GM12878 (cell line): Measurements from ENCODE around the gene PNISR. TPM values are rescaled to one million over a fixed set of nuclear protein-coding genes. Genes with fewer than 3 reads are reported as not detected.
A peak's percentile ranks its signal among the peaks of the same experiment; 100 is the strongest.

Source experiments
- ATF3 ChIP-seq: IDR thresholded peaks from 2 replicates; pipeline ENCODE4 v1.6.1; 2011; ENCODE audit warnings: low read depth, mild to moderate bottlenecking, low read length, moderate library complexity, borderline replicate concordance; ENCODE audit errors: extremely low read depth
- GABPA ChIP-seq: IDR thresholded peaks from 2 replicates; pipeline ENCODE4 v1.6.1; 2014; ENCODE audit warnings: antibody characterized with exemption, low read depth, mild to moderate bottlenecking, inconsistent platforms
- HCFC1 ChIP-seq: fragments of 150-350 bp; IDR thresholded peaks from 2 replicates; pipeline ENCODE4 v1.6.1; 2014; ENCODE audit warnings: low read length
- KLF5 ChIP-seq: fragments of 450-650 bp; IDR thresholded peaks from 2 replicates; pipeline ENCODE4 v1.6.1; 2014; ENCODE audit warnings: mild to moderate bottlenecking; ENCODE audit not compliant: partially characterized antibody
- MEF2B ChIP-seq: fragments of 450-650 bp; IDR thresholded peaks from 2 replicates; pipeline ENCODE4 v1.6.1; 2018; ENCODE audit warnings: mild to moderate bottlenecking, moderate library complexity; ENCODE audit not compliant: partially characterized antibody, poor library complexity, severe bottlenecking
- MTA3 ChIP-seq: IDR thresholded peaks from 2 replicates; pipeline ENCODE4 v1.6.1; 2012; ENCODE audit warnings: low read length, inconsistent platforms, borderline replicate concordance
- NFIC ChIP-seq: IDR thresholded peaks from 2 replicates; pipeline ENCODE4 v1.6.1; 2012; ENCODE audit warnings: low read depth, mild to moderate bottlenecking, inconsistent platforms, low read length, moderate library complexity
- NFYA ChIP-seq: IDR thresholded peaks from 2 replicates; pipeline ENCODE4 v1.6.1; 2011; ENCODE audit warnings: low read depth, mild to moderate bottlenecking, low read length, improper control_type of control experiment, borderline replicate concordance
- PBX3 ChIP-seq: IDR thresholded peaks from 2 replicates; pipeline ENCODE4 v1.6.1; 2011; ENCODE audit warnings: mild to moderate bottlenecking, low read depth, low read length, moderate library complexity; ENCODE audit not compliant: insufficient replicate concordance
- RB1 ChIP-seq: fragments of 450-650 bp; formaldehyde crosslinking; IDR thresholded peaks from 2 replicates; pipeline ENCODE4 v1.6.1; 2017; ENCODE audit warnings: mild to moderate bottlenecking, borderline replicate concordance
- REST ChIP-seq: IDR thresholded peaks from 2 replicates; pipeline ENCODE4 v1.6.1; 2012; ENCODE audit warnings: mild to moderate bottlenecking, low read depth, low read length
- SMC3 ChIP-seq: IDR thresholded peaks from 2 replicates; pipeline ENCODE4 v1.6.1; 2011; ENCODE audit warnings: low read length, improper control_type of control experiment, borderline replicate concordance
- SRF ChIP-seq, 2 experiments: IDR thresholded peaks; 2 replicates each; pipeline ENCODE4 v1.6.1; 2011; ENCODE audit warnings: low read depth in 2 of 2, low read length in 2 of 2, mild to moderate bottlenecking in 1 of 2, moderate library complexity in 1 of 2
- STAT1 ChIP-seq: fragments of 450-650 bp; conservative IDR thresholded peaks from 2 replicates; pipeline ENCODE4 v1.6.1; 2014; ENCODE audit warnings: antibody characterized with exemption, mild to moderate bottlenecking
- TCF7 ChIP-seq: IDR thresholded peaks from 2 replicates; pipeline ENCODE4 v1.6.1; 2014; ENCODE audit warnings: antibody characterized with exemption, borderline replicate concordance
- ZNF274 ChIP-seq: IDR thresholded peaks from one replicate; pipeline ENCODE4 v1.8.0; 2011; ENCODE audit not compliant: insufficient read length, insufficient read depth
- ZNF384 ChIP-seq: IDR thresholded peaks from 2 replicates; pipeline ENCODE4 v1.6.1; 2012; ENCODE audit warnings: low read depth, mild to moderate bottlenecking, low read length, improper control_type of control experiment, borderline replicate concordance
- polyA plus RNA-seq, 11 experiments: library from polyadenylated mRNA; depleted of rRNA in 4 of 11; unstranded in 6 of 11; stranded (reverse) in 5 of 11; fragments of >200 nt; fragmentation: Nextera tagmentation in 4 of 11; fragmentation: Illumina TruSeq in 1 of 11; extraction: Ambion mirVana in 4 of 11; extraction: Trizol in 1 of 11; gene quantifications; 1 replicate in 1 of 11; 2 replicates in 10 of 11; pipeline versions ENCODE4 v1.2.1 to v1.2.3, GENCODE V29; 2011 to 2016; ENCODE audit warnings: inconsistent platforms in 2 of 11, missing spikeins in 2 of 11, low read depth in 1 of 11
- total RNA-seq, 4 experiments: library from RNA; depleted of rRNA in 3 of 4; stranded (reverse); fragments of >200 nt in 3 of 4; fragmentation: Illumina TruSeq in 1 of 4; extraction: Trizol in 1 of 4; gene quantifications; 2 replicates each; pipeline versions ENCODE4 v1.2.1 to v1.2.3, GENCODE V29; 2013 to 2021
- TF ChIP-seq, protein P1 (sequence below): fragments of 450-650 bp; IDR thresholded peaks from 2 replicates; pipeline ENCODE4 v1.6.1; 2017; ENCODE audit warnings: mild to moderate bottlenecking, low read depth, inconsistent platforms; ENCODE audit not compliant: poor library complexity, severe bottlenecking
- TF ChIP-seq, protein P2 (sequence below): fragments of 450-650 bp; IDR thresholded peaks from 2 replicates; pipeline ENCODE4 v1.6.1; 2016; ENCODE audit warnings: mild to moderate bottlenecking

The PNISR gene
- total and polyA plus RNA-seq, 10 of the 15 experiments (the other 5 are each of a cell fraction or from before 2014, with no cell fraction given): 79.1 to 180 (median 105) TPM

DNA sequence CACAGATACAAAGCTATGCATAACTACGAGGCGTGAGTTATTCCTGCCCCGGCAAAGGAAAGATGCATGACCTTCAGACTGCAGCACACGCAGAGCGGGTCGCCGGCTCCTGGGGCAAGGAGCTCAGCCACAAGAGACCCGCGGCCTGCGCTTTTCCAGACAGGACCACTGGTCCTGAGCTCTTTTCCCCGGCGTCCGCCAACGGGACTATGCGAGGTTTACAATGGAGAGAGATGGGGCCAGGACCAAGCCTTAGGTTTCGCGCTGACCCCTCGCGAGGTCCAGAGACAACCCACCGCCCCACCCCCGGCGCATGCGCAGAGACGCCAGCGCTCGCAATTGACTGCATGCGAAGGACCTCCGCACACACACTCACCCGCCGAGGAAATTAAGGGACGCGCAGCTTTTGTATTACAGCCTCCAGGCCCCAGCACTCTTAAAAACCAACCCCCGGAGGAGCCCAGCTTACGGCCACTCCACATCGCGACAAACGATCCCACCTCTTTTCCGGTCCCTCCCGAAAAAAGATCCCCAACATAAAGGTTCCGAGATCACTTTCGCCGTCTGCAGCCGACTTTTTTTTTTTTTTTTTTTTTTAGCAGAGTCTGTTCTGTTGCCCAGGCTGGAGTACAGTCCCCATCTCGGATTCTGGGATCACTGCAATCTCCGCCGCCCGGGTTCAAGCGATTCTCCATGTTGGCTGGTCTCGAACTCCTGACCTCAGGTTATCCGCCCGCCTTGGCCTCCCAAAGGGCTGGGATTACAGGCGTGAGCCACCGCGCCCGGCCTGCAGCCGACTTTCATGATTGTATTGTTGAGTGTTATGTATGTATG lies 31.2 kb downstream of the PNISR start, which contains the start of gene COQ3 (continued):
- TF ChIP-seq, protein P1, sequence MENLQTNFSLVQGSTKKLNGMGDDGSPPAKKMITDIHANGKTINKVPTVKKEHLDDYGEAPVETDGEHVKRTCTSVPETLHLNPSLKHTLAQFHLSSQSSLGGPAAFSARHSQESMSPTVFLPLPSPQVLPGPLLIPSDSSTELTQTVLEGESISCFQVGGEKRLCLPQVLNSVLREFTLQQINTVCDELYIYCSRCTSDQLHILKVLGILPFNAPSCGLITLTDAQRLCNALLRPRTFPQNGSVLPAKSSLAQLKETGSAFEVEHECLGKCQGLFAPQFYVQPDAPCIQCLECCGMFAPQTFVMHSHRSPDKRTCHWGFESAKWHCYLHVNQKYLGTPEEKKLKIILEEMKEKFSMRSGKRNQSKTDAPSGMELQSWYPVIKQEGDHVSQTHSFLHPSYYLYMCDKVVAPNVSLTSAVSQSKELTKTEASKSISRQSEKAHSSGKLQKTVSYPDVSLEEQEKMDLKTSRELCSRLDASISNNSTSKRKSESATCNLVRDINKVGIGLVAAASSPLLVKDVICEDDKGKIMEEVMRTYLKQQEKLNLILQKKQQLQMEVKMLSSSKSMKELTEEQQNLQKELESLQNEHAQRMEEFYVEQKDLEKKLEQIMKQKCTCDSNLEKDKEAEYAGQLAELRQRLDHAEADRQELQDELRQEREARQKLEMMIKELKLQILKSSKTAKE: no peak
- TF ChIP-seq SMC3: no peak
- peak; percentile 63 for TF ChIP-seq HCFC1
- no peak for TF ChIP-seq PBX3
- peak; percentile 90 for TF ChIP-seq GABPA
- no peak for TF ChIP-seq STAT1
- TF ChIP-seq KLF5: peak; percentile 43
- TF ChIP-seq RB1: peak; percentile 51; the same call in 1 of the 2 replicates
- TF ChIP-seq TCF7: no peak
- TF ChIP-seq, protein P2, sequence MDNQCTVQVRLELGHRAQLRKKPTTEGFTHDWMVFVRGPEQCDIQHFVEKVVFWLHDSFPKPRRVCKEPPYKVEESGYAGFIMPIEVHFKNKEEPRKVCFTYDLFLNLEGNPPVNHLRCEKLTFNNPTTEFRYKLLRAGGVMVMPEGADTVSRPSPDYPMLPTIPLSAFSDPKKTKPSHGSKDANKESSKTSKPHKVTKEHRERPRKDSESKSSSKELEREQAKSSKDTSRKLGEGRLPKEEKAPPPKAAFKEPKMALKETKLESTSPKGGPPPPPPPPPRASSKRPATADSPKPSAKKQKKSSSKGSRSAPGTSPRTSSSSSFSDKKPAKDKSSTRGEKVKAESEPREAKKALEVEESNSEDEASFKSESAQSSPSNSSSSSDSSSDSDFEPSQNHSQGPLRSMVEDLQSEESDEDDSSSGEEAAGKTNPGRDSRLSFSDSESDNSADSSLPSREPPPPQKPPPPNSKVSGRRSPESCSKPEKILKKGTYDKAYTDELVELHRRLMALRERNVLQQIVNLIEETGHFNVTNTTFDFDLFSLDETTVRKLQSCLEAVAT: peak; percentile 92
- peak; percentile 90 for TF ChIP-seq ZNF384
- no peak for TF ChIP-seq ZNF274
- 0 out of 2 replicates have a peak, but pooled peaks have one; percentile 11 for TF ChIP-seq NFIC
- no peak for TF ChIP-seq ATF3
- 0 out of 4 replicates have a peak, but pooled peaks of 1 of the 2 experiments have one; percentile 57 for TF ChIP-seq SRF (IDR thresholded peaks at IDR 0.05; ENCODE audit: low read depth in 2 of 2, low read length in 2 of 2)
- no peak for TF ChIP-seq REST
- TF ChIP-seq MEF2B: no peak
- no peak for TF ChIP-seq NFYA
- no peak; the same call in 1 of the 2 replicates for TF ChIP-seq MTA3
